ENCODE data around the gene SH2D6. TPM values are rescaled to one million over a fixed set of nuclear protein-coding genes. Genes with fewer than 3 reads are reported as not detected.

The SH2D6 gene
- 0.33 TPM for polyA plus RNA-seq (2013, experiment 1 of 2; ENCODE audit: insufficient read length)
- 0.43 TPM for polyA plus RNA-seq (2013, experiment 2 of 2; ENCODE audit: insufficient read length)

- peak; percentile 91 for DNase-seq
Observed at GRCh38 chr2:85418132-85419008, at the start of gene SH2D6. SH2D6 (plus strand) TSS chr2:85418714; CDS start chr2:85429466, 10,752 bp downstream.

- DNase-seq: no peak
Observed at GRCh38 chr2:85368921-85369320, 49.6 kb upstream of the SH2D6 start.

- DNase-seq: no peak
Observed at GRCh38 chr2:85369500-85369899, 49.0 kb upstream of the SH2D6 start.

- no peak for DNase-seq
Observed at GRCh38 chr2:85371045-85371444, 47.5 kb upstream of the SH2D6 start.

- DNase-seq: peak; percentile 49
Observed at GRCh38 chr2:85376291-85377065, 42.0 kb upstream of the SH2D6 start.

GRCh38 chr2:85377083-85377482, 41.4 kb upstream of the SH2D6 start:
- DNase-seq: no peak

GRCh38 chr2:85378257-85378656, 40.3 kb upstream of the SH2D6 start:
- no peak for DNase-seq

- no peak for DNase-seq
Observed at GRCh38 chr2:85380048-85380447, 38.5 kb upstream of the SH2D6 start.

- peak; percentile 15 for DNase-seq
Observed at GRCh38 chr2:85383151-85383550, 35.4 kb upstream of the SH2D6 start.

GRCh38 chr2:85383850-85384249, 34.7 kb upstream of the SH2D6 start:
- no peak for DNase-seq

GRCh38 chr2:85385746-85386145, 32.8 kb upstream of the SH2D6 start:
- DNase-seq: no peak

GRCh38 chr2:85387754-85388153, 30.8 kb upstream of the SH2D6 start:
- DNase-seq: no peak

GRCh38 chr2:85388878-85389538, 29.5 kb upstream of the SH2D6 start:
- no peak for DNase-seq

- peak; percentile 28 for DNase-seq
Observed at GRCh38 chr2:85390941-85391669, 27.4 kb upstream of the SH2D6 start.

GRCh38 chr2:85393836-85394235, 24.7 kb upstream of the SH2D6 start:
- no peak for DNase-seq

GRCh38 chr2:85394261-85394681, 24.2 kb upstream of the SH2D6 start:
- no peak for DNase-seq

GRCh38 chr2:85394976-85395375, 23.5 kb upstream of the SH2D6 start:
- no peak for DNase-seq

- no peak for DNase-seq
Observed at GRCh38 chr2:85395912-85396475, 22.5 kb upstream of the SH2D6 start.

GRCh38 chr2:85396531-85397470, 21.7 kb upstream of the SH2D6 start:
- DNase-seq: no peak

GRCh38 chr2:85397925-85398331, 20.6 kb upstream of the SH2D6 start:
- no peak for DNase-seq
